Ascending aorta (tissue), 2 donors: Measurements from ENCODE around the gene GJB3. TPM values are rescaled to one million over a fixed set of nuclear protein-coding genes. Genes with fewer than 3 reads are reported as not detected.

Experiments
- DNase-seq, 2 donors: peaks; one replicate each; pipeline ENCODE4 v3.0.0-alpha.2; 2019; ENCODE audit warnings: low spot score in 2 of 2
- H3K27ac ChIP-seq, 2 donors: fragments of 200-600 bp; sonication (generic); one replicate each; pipeline ENCODE4 v1.5.1; 2016 to 2017; ENCODE audit warnings: mild to moderate bottlenecking in 1 of 2
- H3K27me3 ChIP-seq: fragments of 200-600 bp; sonication (generic); one replicate; pipeline ENCODE4 v1.5.1; 2017
- H3K36me3 ChIP-seq, 2 donors: fragments of 200-600 bp; sonication (generic); one replicate each; pipeline ENCODE4 v1.5.1; 2016
- H3K4me1 ChIP-seq, 2 donors: fragments of 200-600 bp; sonication (generic); one replicate each; pipeline ENCODE4 v1.5.1; 2016 to 2017; ENCODE audit warnings: mild to moderate bottlenecking in 1 of 2
- H3K4me3 ChIP-seq, 2 donors: fragments of 200-600 bp; sonication (generic); one replicate each; pipeline ENCODE4 v1.5.1; 2016 to 2017; ENCODE audit warnings: mild to moderate bottlenecking in 1 of 2
- H3K9me3 ChIP-seq, 2 donors: fragments of 200-600 bp; sonication (generic); one replicate each; pipeline ENCODE4 v1.5.1; 2016
- CTCF ChIP-seq, 3 experiments: fragments of 200-600 bp in 2 of 3; fragments of 450-650 bp in 1 of 3; sonication (generic) in 2 of 3; IDR thresholded peaks; one replicate each; pipeline ENCODE4 v1.5.1; 2016 to 2019; ENCODE audit warnings: antibody characterized with exemption in 3 of 3, mild to moderate bottlenecking in 1 of 3, moderate library complexity in 1 of 3
- intact Hi-C: fragments of 100-400 bp; cut with DNase I; formaldehyde crosslinking; loops from one replicate; pipeline ENCODE4 v1.15.1; 2023
- total RNA-seq: library from RNA; depleted of rRNA; stranded (reverse); fragments of >200 nt; gene quantifications from one replicate; pipeline ENCODE4 v1.1.0, GENCODE V29; 2016

The GJB3 gene
- total RNA-seq, 1 donor from 2014 or later = not detected

GRCh38 chr1:34742667-34743270 lies 38.2 kb upstream of the GJB3 start:
- intact Hi-C loops = loop anchor here (2.0 kb wide), 1 partner anchor 1108 kb away; no protein-coding TSS in a partner anchor
- Histone ChIP-seq H3K27me3 (no peaks in the 10 kb centered on the region), H3K4me3 (no peak overlapping the region), H3K36me3 (no peaks in the 10 kb centered on the region), H3K4me1 (no peaks in the 10 kb centered on the region), H3K27ac (no peak overlapping the region), H3K9me3 (no peaks in the 10 kb centered on the region)
- TF ChIP-seq CTCF (IDR thresholded peaks at IDR 0.05) = peak; percentile 62 to 95 (median 89)
- peak in 1 of 2 donors; percentile 73 for DNase-seq

GRCh38 chr1:34743775-34744174 lies 37.2 kb upstream of the GJB3 start:
- Histone ChIP-seq H3K4me3 (no peak overlapping the region), H3K9me3 (no peaks in the 10 kb centered on the region), H3K36me3 (no peaks in the 10 kb centered on the region), H3K4me1 (no peaks in the 10 kb centered on the region), H3K27ac (no peak overlapping the region), H3K27me3 (no peaks in the 10 kb centered on the region)
- intact Hi-C loops = loop anchor here (2.0 kb wide), 1 partner anchor 1109 kb away; no protein-coding TSS in a partner anchor
- DNase-seq = no peak
- no peak for TF ChIP-seq CTCF (IDR thresholded peaks at IDR 0.05)

- no peaks in the 10 kb centered on the region for H3K9me3 ChIP-seq
- no peaks in the 10 kb centered on the region for H3K27me3 ChIP-seq
- TF ChIP-seq CTCF (IDR thresholded peaks at IDR 0.05) = no peak
- no peak for DNase-seq
- intact Hi-C loops = no loop called here
- no peak overlapping the region for H3K4me3 ChIP-seq
- no peaks in the 10 kb centered on the region for H3K36me3 ChIP-seq
- H3K4me1 ChIP-seq = no peaks in the 10 kb centered on the region
- H3K27ac ChIP-seq = no peak overlapping the region
Observed at GRCh38 chr1:34744851-34745250, 36.2 kb upstream of the GJB3 start.

- H3K4me3 ChIP-seq = no peak overlapping the region
- no peaks in the 10 kb centered on the region for H3K9me3 ChIP-seq
- intact Hi-C loops = no loop called here
- DNase-seq = no peak
- no peaks in the 10 kb centered on the region for H3K27me3 ChIP-seq
- no peak overlapping the region for H3K27ac ChIP-seq
- H3K4me1 ChIP-seq = no peaks in the 10 kb centered on the region
- no peaks in the 10 kb centered on the region for H3K36me3 ChIP-seq
- TF ChIP-seq CTCF (IDR thresholded peaks at IDR 0.05) = no peak
Observed at GRCh38 chr1:34745666-34746065, 35.3 kb upstream of the GJB3 start.

GRCh38 chr1:34746101-34746500 lies 34.9 kb upstream of the GJB3 start:
- H3K27me3 ChIP-seq = no peaks in the 10 kb centered on the region
- no peak overlapping the region for H3K4me3 ChIP-seq
- H3K36me3 ChIP-seq = no peaks in the 10 kb centered on the region
- TF ChIP-seq CTCF (IDR thresholded peaks at IDR 0.05) = no peak
- DNase-seq = no peak
- no peaks in the 10 kb centered on the region for H3K4me1 ChIP-seq
- H3K27ac ChIP-seq = no peak overlapping the region
- no peaks in the 10 kb centered on the region for H3K9me3 ChIP-seq
- intact Hi-C loops = no loop called here
